Cortex of kidney (tissue), 1 donor: ENCODE results near the gene PTF1A.

ENCODE experiments used
- DNase-seq: peaks from one replicate; lab custom pipeline; 2025; lab: John Stamatoyannopoulos, UW

The PTF1A gene, protein sequence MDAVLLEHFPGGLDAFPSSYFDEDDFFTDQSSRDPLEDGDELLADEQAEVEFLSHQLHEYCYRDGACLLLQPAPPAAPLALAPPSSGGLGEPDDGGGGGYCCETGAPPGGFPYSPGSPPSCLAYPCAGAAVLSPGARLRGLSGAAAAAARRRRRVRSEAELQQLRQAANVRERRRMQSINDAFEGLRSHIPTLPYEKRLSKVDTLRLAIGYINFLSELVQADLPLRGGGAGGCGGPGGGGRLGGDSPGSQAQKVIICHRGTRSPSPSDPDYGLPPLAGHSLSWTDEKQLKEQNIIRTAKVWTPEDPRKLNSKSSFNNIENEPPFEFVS

DNA sequence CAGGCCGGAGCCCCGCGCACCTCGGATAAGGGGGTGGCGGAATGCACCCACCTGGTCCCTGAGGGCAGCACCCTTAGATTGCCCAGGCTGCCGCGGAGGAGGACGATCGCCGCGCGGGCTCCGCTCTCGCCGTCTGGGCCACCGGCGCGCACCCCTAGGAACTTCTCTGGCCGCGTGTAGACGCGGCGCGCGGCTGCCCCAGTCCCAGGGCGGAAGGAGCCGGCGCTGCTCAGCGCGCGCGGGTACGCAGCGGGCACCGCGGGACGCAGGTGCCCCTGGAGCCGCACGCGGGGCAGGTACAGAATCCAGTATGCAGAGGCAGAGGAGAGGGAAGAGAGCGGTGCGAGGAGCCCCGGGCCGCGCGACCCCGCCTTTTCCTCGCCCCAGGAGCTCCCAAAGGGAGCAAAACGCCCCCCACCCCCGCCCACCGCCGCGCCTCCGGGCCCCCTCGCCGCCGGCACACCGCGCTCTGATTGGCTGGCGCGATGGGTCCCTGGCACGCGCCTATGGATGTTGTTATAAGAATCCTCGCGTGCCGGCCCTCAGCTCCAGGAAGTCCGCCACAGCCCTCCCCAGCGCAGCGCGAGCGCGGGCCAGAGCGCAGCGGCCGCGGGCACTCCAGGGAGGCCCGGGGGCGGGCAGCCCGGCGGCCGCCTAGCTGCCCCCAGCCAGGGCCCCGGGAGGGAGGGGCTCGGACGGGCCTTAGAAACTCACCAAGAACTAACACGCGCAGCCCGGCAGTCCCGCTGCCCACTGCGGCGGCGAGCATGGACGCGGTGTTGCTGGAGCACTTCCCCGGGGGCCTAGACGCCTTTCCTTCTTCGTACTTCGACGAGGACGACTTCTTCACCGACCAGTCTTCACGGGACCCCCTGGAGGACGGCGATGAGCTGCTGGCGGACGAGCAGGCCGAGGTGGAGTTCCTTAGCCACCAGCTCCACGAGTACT lies at the start of gene PTF1A:
Gene PTF1A (plus strand): TSS at position 549 of the 948 bp plus-strand sequence. CDS start 219 bp downstream, at position 768.
- DNase-seq: no peak

GRCh38 chr10:23146258-23146657 lies 45.9 kb upstream of the PTF1A start:
- DNase-seq: no peak

GRCh38 chr10:23147035-23147434 lies 45.1 kb upstream of the PTF1A start:
- DNase-seq: no peak

GRCh38 chr10:23148214-23148613 lies 43.9 kb upstream of the PTF1A start:
- DNase-seq: no peak

GRCh38 chr10:23150091-23150490 lies 42.0 kb upstream of the PTF1A start:
- no peak for DNase-seq

- DNase-seq: no peak
Measured at GRCh38 chr10:23150610-23151009, 41.5 kb upstream of the PTF1A start.

GRCh38 chr10:23151071-23151470 lies 41.0 kb upstream of the PTF1A start:
- no peak for DNase-seq

DNA sequence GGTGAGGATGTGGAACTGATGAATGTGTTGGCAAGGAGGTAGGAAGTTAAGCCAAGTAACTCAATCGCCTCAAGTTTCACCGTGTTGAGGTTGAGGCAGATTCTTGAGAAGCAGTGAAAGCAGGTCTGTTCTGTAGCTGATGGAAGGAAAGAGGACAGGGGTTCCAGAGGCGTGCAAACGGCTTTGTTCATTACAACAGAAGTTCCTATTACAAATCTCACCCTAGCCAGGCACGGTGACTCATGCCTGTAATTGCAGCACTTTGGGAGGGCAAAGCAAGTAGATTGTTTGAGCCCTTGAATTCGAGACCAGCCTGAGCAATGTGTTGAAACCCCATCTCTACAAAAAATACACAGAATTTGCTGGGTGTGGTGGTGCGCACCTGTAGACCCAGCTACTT lies 36.9 kb upstream of the PTF1A start:
- no peak for DNase-seq

DNA sequence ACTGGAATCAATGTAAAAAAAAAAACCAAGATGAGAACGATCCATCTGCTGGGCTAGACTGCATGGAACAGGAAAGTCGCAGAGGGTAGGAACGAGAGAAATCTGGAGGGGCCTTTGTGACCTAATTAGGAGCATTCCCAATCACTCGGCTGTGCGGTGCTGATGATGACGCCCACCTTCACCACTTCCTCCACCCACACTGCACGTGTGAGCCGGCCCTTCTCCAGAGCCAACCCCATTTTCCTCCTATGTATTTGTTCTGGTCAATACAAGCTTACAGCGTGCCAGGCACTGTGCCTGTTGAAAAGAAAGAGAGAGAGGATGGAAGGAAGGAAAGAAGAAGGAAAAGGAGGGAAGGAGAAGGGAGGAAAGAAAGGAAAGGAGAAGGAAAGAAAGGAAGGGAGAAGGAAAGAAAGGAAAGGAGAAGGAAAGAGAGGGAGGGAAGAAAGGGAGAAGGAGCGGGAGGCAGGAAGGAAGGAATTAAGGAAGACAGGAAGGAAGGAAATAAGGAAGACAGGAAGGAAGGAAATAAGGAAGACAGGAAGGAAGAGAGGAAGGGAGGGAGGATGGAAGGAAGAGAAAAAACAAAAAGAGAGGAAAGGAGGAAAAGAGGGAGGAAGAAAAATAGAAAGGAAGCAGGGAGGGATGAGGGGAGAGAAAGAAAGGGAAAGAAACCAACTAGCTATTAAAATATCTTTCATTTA lies 35.5 kb upstream of the PTF1A start:
- no peak for DNase-seq

GRCh38 chr10:23157239-23157681 lies 34.9 kb upstream of the PTF1A start:
- no peak for DNase-seq

DNA sequence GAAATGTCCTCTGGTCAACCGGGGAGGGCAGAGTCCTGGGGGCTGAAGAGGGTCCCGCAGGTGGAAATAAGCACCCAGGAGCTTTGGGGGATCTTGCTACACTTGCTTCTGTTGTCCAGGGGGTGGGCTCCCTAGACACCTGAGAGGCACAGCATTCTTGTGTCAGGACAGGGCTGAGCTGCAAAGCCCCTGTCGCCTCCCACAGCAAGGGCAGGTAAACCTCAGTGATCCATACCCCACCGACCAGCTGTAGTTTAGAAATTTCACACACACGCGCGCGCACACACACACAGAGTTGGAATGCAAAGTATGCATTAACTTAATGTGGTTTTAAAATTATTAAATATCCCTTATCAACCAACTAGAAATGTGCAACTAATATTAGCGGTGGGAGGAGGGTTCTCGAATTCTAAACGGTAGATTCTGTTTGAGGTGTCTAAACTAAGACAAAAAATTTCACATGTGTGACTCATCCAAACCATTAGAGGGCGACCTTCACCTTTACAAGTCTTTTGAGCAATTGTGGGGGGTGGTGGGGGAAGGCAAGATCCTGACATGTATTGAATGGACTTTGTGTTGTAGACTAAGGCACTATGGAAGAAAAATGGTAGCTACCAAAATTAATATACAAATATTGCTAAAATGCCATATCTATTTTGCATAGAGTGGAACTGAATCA lies 34.3 kb upstream of the PTF1A start:
- no peak for DNase-seq

DNA sequence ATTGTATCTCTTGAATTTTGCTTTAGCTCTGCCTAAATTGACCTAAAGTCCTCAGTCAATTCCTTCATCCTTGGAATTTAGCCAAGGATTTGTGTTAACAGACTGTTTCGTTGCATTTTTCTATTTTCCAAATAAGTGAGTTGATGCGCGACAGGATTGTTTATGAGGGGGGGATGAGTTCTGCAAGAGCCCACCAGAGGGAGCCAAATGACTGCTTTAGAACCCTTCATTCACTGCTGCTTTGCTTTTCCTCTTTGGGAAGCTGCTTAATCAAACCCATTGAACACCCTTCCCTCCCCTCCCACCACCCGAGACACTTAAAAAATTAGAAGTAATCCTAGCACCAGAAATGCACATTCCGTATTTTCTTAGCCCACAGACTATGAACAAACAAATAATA lies 33.7 kb upstream of the PTF1A start:
- DNase-seq: no peak

DNA sequence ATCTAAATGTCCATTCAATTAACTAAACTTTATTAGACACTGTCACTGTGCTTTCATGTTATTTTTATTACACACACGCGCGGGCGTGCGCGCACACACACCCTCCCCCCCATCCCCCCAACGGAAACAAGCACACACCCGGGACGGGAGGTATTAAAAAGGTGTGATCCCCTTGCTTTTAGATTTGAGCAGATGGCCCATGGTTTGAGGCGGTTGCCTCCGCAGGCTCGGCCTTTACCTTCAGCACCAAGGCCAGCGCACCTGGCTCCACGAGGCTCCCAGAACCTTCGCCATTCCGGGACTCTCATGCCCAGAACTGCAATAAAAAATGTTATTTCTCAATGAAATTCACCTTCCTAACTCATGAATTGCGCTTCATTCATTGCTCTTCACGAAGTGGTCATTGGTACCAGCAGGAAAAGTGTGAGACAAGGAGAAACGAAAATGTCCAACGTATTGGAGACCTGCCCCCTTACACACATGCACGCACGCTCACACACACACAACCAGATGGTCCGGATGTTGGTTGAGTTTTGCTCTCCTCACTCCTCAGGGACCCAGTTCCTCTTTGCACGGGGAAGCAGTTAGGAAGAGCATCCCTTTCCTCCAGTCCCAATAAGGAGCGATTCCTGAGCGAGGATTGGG lies 20.8 kb upstream of the PTF1A start:
- DNase-seq: no peak

GRCh38 chr10:23172429-23173213 lies 19.5 kb upstream of the PTF1A start:
- no peak for DNase-seq

DNA sequence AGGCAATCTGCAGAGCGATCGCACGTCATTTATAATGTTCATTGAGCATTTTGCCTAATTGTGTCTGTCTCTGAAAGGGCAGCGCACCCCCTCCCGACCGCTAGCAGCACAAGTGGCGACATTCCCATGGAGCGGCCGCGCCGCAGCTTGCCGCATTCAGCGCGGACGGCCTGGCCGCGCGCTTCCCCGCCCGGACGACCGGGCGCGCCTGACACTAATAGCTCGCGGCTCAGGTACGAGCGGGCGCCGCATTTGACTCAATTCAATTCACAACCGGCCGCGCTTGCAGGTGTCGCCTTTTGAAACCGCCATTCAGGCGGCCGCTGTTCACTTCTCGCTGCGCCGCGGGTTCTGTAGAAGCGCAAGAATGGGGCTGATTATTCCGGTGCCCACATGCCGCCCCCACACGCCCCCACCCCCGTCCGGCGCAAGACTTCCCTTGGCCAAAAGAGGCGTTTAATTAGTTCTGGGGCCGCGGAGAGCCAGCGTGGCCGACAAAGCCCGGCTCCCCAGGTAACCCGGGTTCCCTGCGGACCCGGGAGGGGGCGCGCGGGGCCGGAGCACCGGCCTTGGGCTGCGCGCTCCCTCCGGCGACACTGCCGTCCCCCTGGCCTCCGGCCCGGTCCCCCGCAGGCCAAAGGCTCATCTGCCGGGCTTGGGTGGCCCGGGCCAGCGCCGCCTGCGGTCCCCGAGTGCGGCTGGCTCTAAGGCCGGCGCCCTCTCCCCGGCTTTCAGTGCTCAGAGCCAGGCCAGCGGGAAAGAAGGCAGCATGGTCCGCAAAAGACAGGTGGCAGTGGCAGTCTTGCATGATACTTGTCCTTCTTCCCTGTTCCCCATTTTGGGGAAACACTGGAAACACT lies 18.7 kb upstream of the PTF1A start:
- DNase-seq: no peak

GRCh38 chr10:23174074-23174976 lies 17.8 kb upstream of the PTF1A start:
- no peak for DNase-seq

DNA sequence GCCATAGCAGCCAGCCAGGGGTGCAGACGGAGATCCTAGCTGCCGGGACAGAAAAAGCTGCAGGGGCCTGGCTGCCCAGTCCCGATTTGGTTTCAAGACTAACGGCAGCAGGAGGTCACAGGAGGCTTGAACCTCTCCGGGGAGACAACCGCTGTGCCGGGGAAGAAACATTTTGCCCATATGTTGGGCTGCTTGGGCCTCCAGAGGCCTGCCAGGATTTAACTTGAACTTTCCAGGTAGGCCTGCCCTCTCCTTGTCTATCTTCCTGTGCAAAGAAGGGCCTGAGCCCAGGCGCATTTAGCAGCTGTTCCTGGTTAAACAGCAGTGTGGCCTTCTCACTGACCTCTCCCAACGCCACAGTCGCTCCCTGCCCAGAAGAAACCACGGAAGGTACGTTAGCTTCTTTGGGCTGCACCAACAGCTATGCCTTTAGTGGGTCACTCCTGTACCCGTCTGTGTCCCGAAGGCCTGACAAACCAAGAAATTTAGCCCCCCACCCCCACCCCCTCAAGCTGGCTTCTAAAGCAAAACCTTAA lies 17.1 kb upstream of the PTF1A start:
- DNase-seq: no peak

DNA sequence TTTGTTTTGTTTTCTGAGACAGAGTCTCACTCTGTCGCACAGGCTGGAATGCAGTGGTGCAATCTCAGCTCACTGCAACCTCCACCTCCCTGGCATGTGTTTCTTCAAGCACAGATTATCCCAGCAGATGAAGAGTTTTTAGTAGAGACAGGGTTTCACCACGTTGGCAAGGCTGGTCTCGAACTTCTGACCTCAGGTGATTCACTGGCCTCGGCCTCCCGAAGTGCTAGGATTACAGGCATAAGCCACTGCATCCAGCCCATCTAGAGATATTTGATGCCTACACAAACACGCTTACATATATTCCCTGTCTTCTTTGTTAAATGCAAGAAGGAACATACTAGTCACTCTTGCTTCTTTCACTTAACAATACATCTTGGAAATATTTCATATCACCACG lies 5.9 kb upstream of the PTF1A start:
- no peak for DNase-seq
